ENCODE measurements around the gene DNAH7.

- TF ChIP-seq CTCF (IDR thresholded peaks at IDR 0.05) (no peak), POLR2A (IDR thresholded peaks at IDR 0.05) (no peak), EP300 (IDR thresholded peaks at IDR 0.05) (no peak), POLR2AphosphoS5 (IDR thresholded peaks at IDR 0.05) (no peak)
Measured at GRCh38 chr2:195727106-195727505, 341.5 kb downstream of the DNAH7 start.
